ENCODE measurements around the gene ZHX3. TPM values are rescaled to one million over a fixed set of nuclear protein-coding genes. Genes with fewer than 3 reads are reported as not detected.

The ZHX3 gene
- total and polyA plus RNA-seq, 4 donors = 3.2 to 30.0 (median 8.0) TPM

DNA sequence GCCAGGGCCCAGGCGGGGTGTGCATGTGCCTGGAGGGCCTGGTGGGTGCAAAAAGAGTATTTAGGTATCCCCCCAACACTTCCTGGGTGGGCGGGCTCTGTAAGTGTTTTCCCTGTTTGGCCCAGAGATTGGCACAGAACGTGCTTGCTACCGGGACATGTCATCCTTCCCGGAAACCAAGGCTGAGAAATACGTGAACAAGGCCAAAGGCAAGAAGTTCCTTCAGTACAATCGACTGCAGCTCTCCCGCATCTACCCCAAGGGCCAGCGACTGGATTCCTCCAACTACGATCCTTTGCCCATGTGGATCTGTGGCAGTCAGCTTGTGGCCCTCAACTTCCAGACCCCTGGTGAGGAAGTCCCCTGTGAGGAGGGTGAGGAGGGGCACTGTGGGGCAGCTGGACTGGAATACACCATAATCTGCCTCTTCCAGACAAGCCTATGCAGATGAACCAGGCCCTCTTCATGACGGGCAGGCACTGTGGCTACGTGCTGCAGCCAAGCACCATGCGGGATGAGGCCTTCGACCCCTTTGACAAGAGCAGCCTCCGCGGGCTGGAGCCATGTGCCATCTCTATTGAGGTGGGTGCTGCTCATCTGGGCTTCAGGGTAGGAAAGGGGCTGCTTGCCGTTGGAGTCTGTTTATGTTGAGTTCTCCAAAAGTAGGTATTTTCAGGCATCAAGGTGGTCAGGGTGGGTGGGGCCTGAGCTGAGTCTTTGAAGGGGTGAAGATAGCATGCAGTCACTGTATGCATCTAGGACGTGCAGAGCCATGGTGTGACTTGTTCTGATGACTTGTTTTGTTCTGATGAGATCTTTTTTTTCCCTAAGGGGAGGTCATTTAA is 145.0 kb downstream of the ZHX3 start:
- no peaks in the 10 kb centered on the region for H3K9me3 ChIP-seq (ENCODE audit: control insufficient read depth in 4 of 4, low read length in 3 of 4)
- TF ChIP-seq EGR1 (IDR thresholded peaks at IDR 0.05; ENCODE audit: low read depth in 2 of 2) (no peak), NR2F2 (IDR thresholded peaks at IDR 0.05) (peak; percentile 13)
- DNase-seq (ENCODE audit: low spot score) = peak; percentile 32
- H3K9ac ChIP-seq (ENCODE audit: low read depth in 1 of 2, low read length in 2 of 2) = no peak overlapping the region
- 80% methylated on average over 18 of the region's 18 CpGs for WGBS
- peaks cover 0 to 5% (median 0%) of the 10 kb centered on the region in 4 donors for H3K4me1 ChIP-seq (ENCODE audit: control insufficient read depth in 4 of 4, insufficient read depth in 4 of 4, low read length in 3 of 4)
- H3K27ac ChIP-seq (ENCODE audit: low read depth in 1 of 2, low read length in 2 of 2) = peak overlapping the region; percentile 36 to 48
- peaks cover 4 to 39% (median 6%) of the 10 kb centered on the region in 4 donors for H3K36me3 ChIP-seq (ENCODE audit: control insufficient read depth in 4 of 4, insufficient read depth in 3 of 4, low read depth in 1 of 4, low read length in 3 of 4)
- H3K27me3 ChIP-seq (ENCODE audit: control insufficient read depth in 4 of 4, insufficient read depth in 4 of 4, low read length in 3 of 4) = no peaks in the 10 kb centered on the region
- H3K4me3 ChIP-seq (ENCODE audit: low read depth in 1 of 3, low read length in 3 of 3) = no peak overlapping the region

GRCh38 chr20:41171736-41172295 is 145.7 kb downstream of the ZHX3 start:
- Histone ChIP-seq H3K9me3 (ENCODE audit: control insufficient read depth in 4 of 4, low read length in 3 of 4) (no peaks in the 10 kb centered on the region), H3K36me3 (ENCODE audit: control insufficient read depth in 4 of 4, insufficient read depth in 3 of 4, low read depth in 1 of 4, low read length in 3 of 4) (peaks cover 4 to 43% (median 8%) of the 10 kb centered on the region in 4 donors), H3K9ac (ENCODE audit: low read depth in 1 of 2, low read length in 2 of 2) (no peak overlapping the region), H3K4me3 (ENCODE audit: low read depth in 1 of 3, low read length in 3 of 3) (no peak overlapping the region), H3K27ac (ENCODE audit: low read depth in 1 of 2, low read length in 2 of 2) (peak overlapping the region in 1 of 2 donors; percentile 36), H3K27me3 (ENCODE audit: control insufficient read depth in 4 of 4, insufficient read depth in 4 of 4, low read length in 3 of 4) (no peaks in the 10 kb centered on the region), H3K4me1 (ENCODE audit: control insufficient read depth in 4 of 4, insufficient read depth in 4 of 4, low read length in 3 of 4) (peaks cover 0 to 5% (median 0%) of the 10 kb centered on the region in 4 donors)
- no peak for TF ChIP-seq SP1 (IDR thresholded peaks at IDR 0.05)
- no peak for TF ChIP-seq NR2F2 (IDR thresholded peaks at IDR 0.05)
- 79% methylated on average over 3 of the region's 3 CpGs for WGBS
- DNase-seq (ENCODE audit: low spot score) = no peak

DNA sequence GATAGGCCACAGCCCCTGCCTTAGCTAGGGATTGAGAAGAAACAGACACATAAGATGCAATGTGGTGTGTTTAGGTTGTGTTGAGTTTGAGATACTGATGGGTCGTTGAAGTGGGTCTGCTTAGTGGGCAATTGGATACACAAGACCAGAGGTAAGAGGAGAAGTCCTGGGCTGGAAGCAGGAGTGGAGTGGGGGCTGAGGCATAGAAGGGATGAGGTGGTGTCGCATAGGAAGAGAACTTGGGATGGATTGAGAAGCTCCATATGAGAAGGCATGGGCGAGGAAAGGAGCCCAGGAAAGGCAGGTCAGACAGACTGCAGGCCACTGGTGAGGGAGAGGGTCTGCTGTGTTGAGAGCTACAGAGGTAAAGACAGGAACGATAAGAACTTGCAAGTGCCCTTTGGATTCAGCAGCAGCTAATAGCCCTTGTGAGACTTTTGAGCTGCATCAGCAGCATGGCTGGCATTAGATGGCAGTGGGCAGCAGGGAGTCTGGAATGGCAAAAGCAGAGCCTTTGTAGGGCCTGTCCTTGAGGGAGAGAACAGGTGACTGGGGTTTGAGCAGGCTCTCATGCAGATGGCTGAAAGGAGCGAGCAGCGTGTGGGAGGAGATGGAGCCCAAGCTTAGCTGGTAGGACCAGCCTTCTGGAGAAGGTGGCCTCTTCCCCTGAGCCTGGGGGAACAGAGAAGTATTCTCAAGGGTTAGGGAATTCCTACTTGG is 147.0 kb downstream of the ZHX3 start:
- TF ChIP-seq RXRA (IDR thresholded peaks at IDR 0.05) = no peak
- TF ChIP-seq RAD21 (IDR thresholded peaks at IDR 0.05) = no peak
- no peak for TF ChIP-seq YY1 (IDR thresholded peaks at IDR 0.05)
- no peak for TF ChIP-seq ATF3 (IDR thresholded peaks at IDR 0.05)
- no peak for TF ChIP-seq HNF4G (IDR thresholded peaks at IDR 0.05)
- no peak for TF ChIP-seq GABPA (IDR thresholded peaks at IDR 0.05 in 1 of 2, conservative IDR thresholded peaks at IDR 0.05 in 1 of 2)
- TF ChIP-seq, protein P1, sequence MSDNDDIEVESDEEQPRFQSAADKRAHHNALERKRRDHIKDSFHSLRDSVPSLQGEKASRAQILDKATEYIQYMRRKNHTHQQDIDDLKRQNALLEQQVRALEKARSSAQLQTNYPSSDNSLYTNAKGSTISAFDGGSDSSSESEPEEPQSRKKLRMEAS (IDR thresholded peaks at IDR 0.05) = no peak
- TF ChIP-seq JUND (IDR thresholded peaks at IDR 0.05) = no peak
- no peak for TF ChIP-seq EGR1 (IDR thresholded peaks at IDR 0.05; ENCODE audit: low read depth in 2 of 2)
- TF ChIP-seq, protein P2, sequence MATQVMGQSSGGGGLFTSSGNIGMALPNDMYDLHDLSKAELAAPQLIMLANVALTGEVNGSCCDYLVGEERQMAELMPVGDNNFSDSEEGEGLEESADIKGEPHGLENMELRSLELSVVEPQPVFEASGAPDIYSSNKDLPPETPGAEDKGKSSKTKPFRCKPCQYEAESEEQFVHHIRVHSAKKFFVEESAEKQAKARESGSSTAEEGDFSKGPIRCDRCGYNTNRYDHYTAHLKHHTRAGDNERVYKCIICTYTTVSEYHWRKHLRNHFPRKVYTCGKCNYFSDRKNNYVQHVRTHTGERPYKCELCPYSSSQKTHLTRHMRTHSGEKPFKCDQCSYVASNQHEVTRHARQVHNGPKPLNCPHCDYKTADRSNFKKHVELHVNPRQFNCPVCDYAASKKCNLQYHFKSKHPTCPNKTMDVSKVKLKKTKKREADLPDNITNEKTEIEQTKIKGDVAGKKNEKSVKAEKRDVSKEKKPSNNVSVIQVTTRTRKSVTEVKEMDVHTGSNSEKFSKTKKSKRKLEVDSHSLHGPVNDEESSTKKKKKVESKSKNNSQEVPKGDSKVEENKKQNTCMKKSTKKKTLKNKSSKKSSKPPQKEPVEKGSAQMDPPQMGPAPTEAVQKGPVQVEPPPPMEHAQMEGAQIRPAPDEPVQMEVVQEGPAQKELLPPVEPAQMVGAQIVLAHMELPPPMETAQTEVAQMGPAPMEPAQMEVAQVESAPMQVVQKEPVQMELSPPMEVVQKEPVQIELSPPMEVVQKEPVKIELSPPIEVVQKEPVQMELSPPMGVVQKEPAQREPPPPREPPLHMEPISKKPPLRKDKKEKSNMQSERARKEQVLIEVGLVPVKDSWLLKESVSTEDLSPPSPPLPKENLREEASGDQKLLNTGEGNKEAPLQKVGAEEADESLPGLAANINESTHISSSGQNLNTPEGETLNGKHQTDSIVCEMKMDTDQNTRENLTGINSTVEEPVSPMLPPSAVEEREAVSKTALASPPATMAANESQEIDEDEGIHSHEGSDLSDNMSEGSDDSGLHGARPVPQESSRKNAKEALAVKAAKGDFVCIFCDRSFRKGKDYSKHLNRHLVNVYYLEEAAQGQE (IDR thresholded peaks at IDR 0.05) = no peak
- no peak for TF ChIP-seq ZBTB33 (IDR thresholded peaks at IDR 0.05)
- TF ChIP-seq FOXA1 (IDR thresholded peaks at IDR 0.05) = no peak
- TF ChIP-seq SP1 (IDR thresholded peaks at IDR 0.05) = no peak
- no peak for TF ChIP-seq NR2F2 (IDR thresholded peaks at IDR 0.05)
- TF ChIP-seq FOXA2 (IDR thresholded peaks at IDR 0.05) = no peak
- TF ChIP-seq CTCF (IDR thresholded peaks at IDR 0.05; ENCODE audit: low read depth, low read length, missing input control) = no peak
- no peak for TF ChIP-seq TAF1 (conservative IDR thresholded peaks at IDR 0.05)
- TF ChIP-seq HNF4A (conservative IDR thresholded peaks at IDR 0.05) = no peak
- no peak overlapping the region for H3K4me3 ChIP-seq (ENCODE audit: low read depth in 1 of 3, low read length in 3 of 3)
- DNase-seq (ENCODE audit: low spot score) = no peak
- no peak overlapping the region for H3K9ac ChIP-seq (ENCODE audit: low read depth in 1 of 2, low read length in 2 of 2)
- H3K27ac ChIP-seq (ENCODE audit: low read depth in 1 of 2, low read length in 2 of 2) = no peak overlapping the region
- no peaks in the 10 kb centered on the region for H3K9me3 ChIP-seq (ENCODE audit: control insufficient read depth in 4 of 4, low read length in 3 of 4)
- peaks cover 0 to 5% (median 0%) of the 10 kb centered on the region in 4 donors for H3K4me1 ChIP-seq (ENCODE audit: control insufficient read depth in 4 of 4, insufficient read depth in 4 of 4, low read length in 3 of 4)
- WGBS = 92% methylated on average over 6 of the region's 6 CpGs
- H3K27me3 ChIP-seq (ENCODE audit: control insufficient read depth in 4 of 4, insufficient read depth in 4 of 4, low read length in 3 of 4) = no peaks in the 10 kb centered on the region
- peaks cover 4 to 52% (median 13%) of the 10 kb centered on the region in 4 donors for H3K36me3 ChIP-seq (ENCODE audit: control insufficient read depth in 4 of 4, insufficient read depth in 3 of 4, low read depth in 1 of 4, low read length in 3 of 4)

All from liver (tissue), 9 donors.